ENCODE data around the gene SRPK2. TPM values are rescaled to one million over a fixed set of nuclear protein-coding genes. Genes with fewer than 3 reads are reported as not detected.

SRPK2 gene
- total RNA-seq, 1 experiment from 2014 or later: 59.8 TPM

- intact Hi-C loops (cut with micrococcal nuclease; ENCODE audit: unreplicated experiment): no loop called here
- DNase-seq (ENCODE audit: low spot score): no peak
- Histone ChIP-seq H3K27me3 (replicated peaks; ENCODE audit: insufficient read depth, low read depth, low read length, poor library complexity) (no peaks in the 10 kb centered on the region), H3K27ac (ENCODE audit: low read depth, low read length, poor library complexity, severe bottlenecking) (no peak overlapping the region), H3K4me1 (ENCODE audit: insufficient read depth, low read length, poor library complexity, severe bottlenecking) (peaks cover 7% of the 10 kb centered on the region), H3K36me3 (ENCODE audit: insufficient read depth, low read length, poor library complexity, severe bottlenecking) (no peaks in the 10 kb centered on the region), H3K4me3 (ENCODE audit: low read depth, low read length, poor library complexity, severe bottlenecking) (no peak overlapping the region), H3K9me3 (ENCODE audit: low read depth, low read length, poor library complexity, severe bottlenecking) (no peaks in the 10 kb centered on the region)
- no TSS peak for BruUV-seq (replicated peaks)
- POLR2A ChIA-PET (ENCODE audit: low non-redundant PET): no interaction called here
- CTCF ChIA-PET: no interaction called here
- no peak for TF ChIP-seq CTCF (conservative IDR thresholded peaks at IDR 0.05; ENCODE audit: low read depth, low read length)
- no peak for TF ChIP-seq EZH2 (IDR thresholded peaks at IDR 0.05; ENCODE audit: borderline replicate concordance, low read depth, low read length, poor library complexity, severe bottlenecking)
These were observed 171.9 kb downstream of the SRPK2 start for GRCh38 chr7:105216786-105217185.

- H3K4me1 ChIP-seq (ENCODE audit: insufficient read depth, low read length, poor library complexity, severe bottlenecking): peaks cover 3% of the 10 kb centered on the region
- TF ChIP-seq CTCF (conservative IDR thresholded peaks at IDR 0.05; ENCODE audit: low read depth, low read length): no peak
- no peak for TF ChIP-seq EZH2 (IDR thresholded peaks at IDR 0.05; ENCODE audit: borderline replicate concordance, low read depth, low read length, poor library complexity, severe bottlenecking)
- ChIA-PET CTCF (no interaction called here), POLR2A (ENCODE audit: low non-redundant PET) (no interaction called here)
- no peaks in the 10 kb centered on the region for H3K9me3 ChIP-seq (ENCODE audit: low read depth, low read length, poor library complexity, severe bottlenecking)
- intact Hi-C loops (cut with micrococcal nuclease; ENCODE audit: unreplicated experiment): no loop called here
- DNase-seq (ENCODE audit: low spot score): no peak
- no TSS peak for BruUV-seq (replicated peaks)
- no peak overlapping the region for H3K27ac ChIP-seq (ENCODE audit: low read depth, low read length, poor library complexity, severe bottlenecking)
- H3K36me3 ChIP-seq (ENCODE audit: insufficient read depth, low read length, poor library complexity, severe bottlenecking): no peaks in the 10 kb centered on the region
- no peaks in the 10 kb centered on the region for H3K27me3 ChIP-seq (replicated peaks; ENCODE audit: insufficient read depth, low read depth, low read length, poor library complexity)
- no peak overlapping the region for H3K4me3 ChIP-seq (ENCODE audit: low read depth, low read length, poor library complexity, severe bottlenecking)
These were observed 172.9 kb downstream of the SRPK2 start for GRCh38 chr7:105215821-105216220.

GRCh38 chr7:105215182-105215581, 173.5 kb downstream of the SRPK2 start:
- Histone ChIP-seq H3K9me3 (ENCODE audit: low read depth, low read length, poor library complexity, severe bottlenecking) (no peaks in the 10 kb centered on the region), H3K4me1 (ENCODE audit: insufficient read depth, low read length, poor library complexity, severe bottlenecking) (peaks cover 3% of the 10 kb centered on the region), H3K4me3 (ENCODE audit: low read depth, low read length, poor library complexity, severe bottlenecking) (no peak overlapping the region), H3K36me3 (ENCODE audit: insufficient read depth, low read length, poor library complexity, severe bottlenecking) (no peaks in the 10 kb centered on the region), H3K27ac (ENCODE audit: low read depth, low read length, poor library complexity, severe bottlenecking) (no peak overlapping the region), H3K27me3 (replicated peaks; ENCODE audit: insufficient read depth, low read depth, low read length, poor library complexity) (no peaks in the 10 kb centered on the region)
- BruUV-seq (replicated peaks): no TSS peak
- DNase-seq (ENCODE audit: low spot score): no peak
- POLR2A ChIA-PET (ENCODE audit: low non-redundant PET): no interaction called here
- intact Hi-C loops (cut with micrococcal nuclease; ENCODE audit: unreplicated experiment): no loop called here
- TF ChIP-seq EZH2 (IDR thresholded peaks at IDR 0.05; ENCODE audit: borderline replicate concordance, low read depth, low read length, poor library complexity, severe bottlenecking): no peak
- no peak for TF ChIP-seq CTCF (conservative IDR thresholded peaks at IDR 0.05; ENCODE audit: low read depth, low read length)
- CTCF ChIA-PET: no interaction called here
